HEK293 (cell line): ENCODE measurements around the gene CIB4.

Experiments
- CTCF ChIA-PET: fragments of 350-600 bp; formaldehyde crosslinking; extraction: SDS; loops from one replicate; lab custom pipeline; 2021; ENCODE audit warnings: antibody characterized with exemption; lab: Yijun Ruan, JAX
- POLR2A ChIA-PET: fragments of 300-600 bp; formaldehyde crosslinking; extraction: SDS; loops from one replicate; lab custom pipeline; 2020; ENCODE audit warnings: antibody characterized with exemption, inconsistent platforms; lab: Yijun Ruan, JAX
- H3K27ac ChIP-seq: fragments of 200-500 bp; sonication (Bioruptor generic); 2 replicates; pipeline ENCODE4 v1.5.1; 2014; ENCODE audit warnings: low read depth, low read length, control low read depth, inconsistent platforms; ENCODE audit errors: extremely low read depth
- H3K36me3 ChIP-seq, 2 experiments: fragments of 200-500 bp in 1 of 2; sonication (Bioruptor generic) in 1 of 2; 1 replicate in 1 of 2; 2 replicates in 1 of 2; pipeline ENCODE4 v1.5.1; 2014 to 2017; ENCODE audit warnings: inconsistent platforms in 2 of 2, low read length in 2 of 2; ENCODE audit not compliant: control insufficient read depth in 2 of 2, insufficient read depth in 1 of 2
- H3K4me1 ChIP-seq: fragments of 200-500 bp; sonication (Bioruptor generic); 2 replicates; pipeline ENCODE4 v1.5.1; 2014; ENCODE audit warnings: mild to moderate bottlenecking, low read length, inconsistent platforms; ENCODE audit not compliant: control insufficient read depth, insufficient read depth
- H3K4me3 ChIP-seq: 2 replicates; pipeline ENCODE4 v1.5.1; 2011; ENCODE audit warnings: low read depth, mild to moderate bottlenecking, control low read depth, low read length, moderate library complexity
- H3K9me3 ChIP-seq: fragments of 200-500 bp; sonication (Bioruptor generic); 2 replicates; pipeline ENCODE4 v1.5.1; 2014; ENCODE audit warnings: low read depth, low read length, inconsistent platforms; ENCODE audit not compliant: control insufficient read depth, insufficient read depth
- HOXA7 ChIP-seq: sonication (generic); formaldehyde crosslinking; IDR thresholded peaks from 2 replicates; pipeline ENCODE4 v1.8.1; 2022; ENCODE audit warnings: missing genetic modification reagents, borderline replicate concordance
- MZF1 ChIP-seq: fragments of 450-650 bp; formaldehyde crosslinking; IDR thresholded peaks from 2 replicates; pipeline ENCODE4 v1.5.1; 2017; ENCODE audit warnings: missing biosample characterization, missing genetic modification characterization, borderline replicate concordance
- SETDB1 ChIP-seq: IDR thresholded peaks from one replicate; pipeline ENCODE4 v1.6.1; 2017; ENCODE audit warnings: mild to moderate bottlenecking, low read length, moderate library complexity, mixed read lengths; ENCODE audit not compliant: insufficient read length
- TCF7L2 ChIP-seq: IDR thresholded peaks from 2 replicates; pipeline ENCODE4 v1.6.1; 2011; ENCODE audit warnings: low read depth, mild to moderate bottlenecking, inconsistent platforms, low read length, moderate library complexity, borderline replicate concordance
- ZBTB10 ChIP-seq: fragments of 450-650 bp; formaldehyde crosslinking; IDR thresholded peaks from 2 replicates; pipeline ENCODE4 v1.5.1; 2016; ENCODE audit warnings: missing biosample characterization, missing genetic modification characterization
- ZBTB17 ChIP-seq: fragments of 450-650 bp; formaldehyde crosslinking; IDR thresholded peaks from 2 replicates; pipeline ENCODE4 v1.5.1; 2016; ENCODE audit warnings: missing biosample characterization, missing genetic modification characterization
- ZBTB49 ChIP-seq: fragments of 450-650 bp; formaldehyde crosslinking; IDR thresholded peaks from 2 replicates; pipeline ENCODE4 v1.5.1; 2016; ENCODE audit warnings: missing biosample characterization, missing genetic modification characterization, low read depth
- ZEB2 ChIP-seq: fragments of 450-650 bp; formaldehyde crosslinking; IDR thresholded peaks from 2 replicates; pipeline ENCODE4 v1.5.1; 2016; ENCODE audit warnings: missing biosample characterization, missing genetic modification characterization
- ZNF148 ChIP-seq: fragments of 450-650 bp; formaldehyde crosslinking; IDR thresholded peaks from 2 replicates; pipeline ENCODE4 v1.5.0; 2017; ENCODE audit warnings: missing biosample characterization, missing genetic modification characterization, borderline replicate concordance
- ZNF18 ChIP-seq: fragments of 450-650 bp; formaldehyde crosslinking; IDR thresholded peaks from 2 replicates; pipeline ENCODE4 v1.5.1; 2016; ENCODE audit warnings: missing biosample characterization, missing genetic modification characterization
- ZNF223 ChIP-seq: fragments of 450-650 bp; formaldehyde crosslinking; IDR thresholded peaks from 2 replicates; pipeline ENCODE4 v1.5.1; 2016; ENCODE audit warnings: missing biosample characterization, missing genetic modification characterization
- ZNF394 ChIP-seq: fragments of 450-650 bp; formaldehyde crosslinking; IDR thresholded peaks from 2 replicates; pipeline ENCODE4 v1.5.1; 2016; ENCODE audit warnings: missing biosample characterization, missing genetic modification characterization, mild to moderate bottlenecking, moderate library complexity, borderline replicate concordance
- ZNF571 ChIP-seq: fragments of 450-650 bp; formaldehyde crosslinking; IDR thresholded peaks from 2 replicates; pipeline ENCODE4 v1.5.0; 2017; ENCODE audit warnings: missing biosample characterization, missing genetic modification characterization
- ZSCAN5A ChIP-seq: fragments of 450-650 bp; formaldehyde crosslinking; IDR thresholded peaks from 2 replicates; pipeline ENCODE4 v1.5.1; 2016; ENCODE audit warnings: missing biosample characterization, missing genetic modification characterization

CIB4 gene

GRCh38 chr2:26653207-26654060 lies 12.3 kb upstream of the CIB4 start (continued):
- no peak for TF ChIP-seq MZF1
- TF ChIP-seq ZNF394 (tag by site-specific recombination), result no peak
- no peak for TF ChIP-seq ZEB2 (tag by site-specific recombination)
- no peak for TF ChIP-seq HOXA7 (CRISPR knock-in tag)
- TF ChIP-seq ZNF18, result no peak
- TF ChIP-seq ZBTB10, result no peak
- TF ChIP-seq ZNF148 (tag by site-specific recombination), result no peak
- TF ChIP-seq TCF7L2, result no peak
- TF ChIP-seq ZNF223, result no peak
- TF ChIP-seq ZBTB49 (tag by site-specific recombination), result no peak

GRCh38 chr2:26652361-26653041 lies 11.3 kb upstream of the CIB4 start:
- Histone ChIP-seq H3K27ac (no peak overlapping the region), H3K36me3 (no peaks in the 10 kb centered on the region), H3K4me3 (no peak overlapping the region), H3K9me3 (no peaks in the 10 kb centered on the region), H3K4me1 (no peaks in the 10 kb centered on the region)
- CTCF ChIA-PET, result interaction anchor here (0.6 to 1.2 kb wide), 3 partner anchors 27 to 86 kb away, joined by 3 to 5 read pairs (median 3); no protein-coding TSS in a partner anchor
- TF ChIP-seq SETDB1 (no peak), ZBTB17 (tag by site-specific recombination) (peak; percentile 85), ZNF571 (tag by site-specific recombination) (no peak), ZSCAN5A (tag by site-specific recombination) (no peak)
- TF ChIP-seq, all 188 proteins: peak for 1
- POLR2A ChIA-PET, result no interaction called here
